Smooth muscle cell (in vitro differentiated cells): ENCODE results near the gene MRPL2. TPM values are rescaled to one million over a fixed set of nuclear protein-coding genes. Genes with fewer than 3 reads are reported as not detected.
A peak's percentile ranks its signal among the peaks of the same experiment; 100 is the strongest.

Experiments
- DNase-seq: peaks from one replicate; lab custom pipeline; 2025; ENCODE audit not compliant: unreplicated experiment; lab: John Stamatoyannopoulos, UW
- H2AFZ ChIP-seq: fragments of 200-600 bp; sonication (generic); 2 replicates; pipeline ENCODE4 v1.6.0; 2016; ENCODE audit warnings: antibody characterized with exemption, low read depth, mild to moderate bottlenecking
- H3F3A ChIP-seq: fragments of 200-600 bp; sonication (generic); 2 replicates; pipeline ENCODE4 v1.6.0; 2017; ENCODE audit warnings: antibody characterized with exemption, low read depth
- H3K27ac ChIP-seq: fragments of 200-600 bp; sonication (generic); 2 replicates; pipeline ENCODE4 v1.5.1; 2016; ENCODE audit warnings: low read depth, mild to moderate bottlenecking
- H3K27me3 ChIP-seq: fragments of 200-600 bp; sonication (generic); 2 replicates; pipeline ENCODE4 v1.6.1; 2016; ENCODE audit warnings: low read depth, mild to moderate bottlenecking
- H3K36me3 ChIP-seq: fragments of 200-600 bp; sonication (generic); 2 replicates; pipeline ENCODE4 v1.5.1; 2016; ENCODE audit warnings: low read depth
- H3K4me1 ChIP-seq: fragments of 200-600 bp; sonication (generic); 2 replicates; pipeline ENCODE4 v1.5.1; 2016; ENCODE audit warnings: low read depth
- H3K4me2 ChIP-seq: fragments of 200-600 bp; sonication (generic); 2 replicates; pipeline ENCODE4 v1.6.0; 2016; ENCODE audit warnings: mild to moderate bottlenecking
- H3K4me3 ChIP-seq: fragments of 200-600 bp; sonication (generic); 2 replicates; pipeline ENCODE4 v1.5.1; 2016; ENCODE audit warnings: mild to moderate bottlenecking
- H3K79me2 ChIP-seq: fragments of 200-600 bp; sonication (generic); 2 replicates; pipeline ENCODE4 v1.6.0; 2016; ENCODE audit warnings: low read depth, mild to moderate bottlenecking
- H3K9ac ChIP-seq: fragments of 200-600 bp; sonication (generic); 2 replicates; pipeline ENCODE4 v1.6.0; 2016; ENCODE audit warnings: low read depth
- H3K9me3 ChIP-seq: fragments of 200-600 bp; sonication (generic); replicated peaks from 2 replicates; pipeline ENCODE4 v1.5.1; 2016; ENCODE audit warnings: low read depth
- H4K20me1 ChIP-seq: fragments of 200-600 bp; sonication (generic); 2 replicates; pipeline ENCODE4 v1.6.0; 2016; ENCODE audit warnings: low read depth
- WGBS: methylation state at CpG from one replicate; pipeline ENCODE4 v1.1.7; 2016; ENCODE audit warnings: low lambda C conversion rate; 5-methylcytosine and 5-hydroxymethylcytosine counted together
- polyA plus RNA-seq: library from polyadenylated mRNA; unstranded; fragments of >200 nt; fragmentation: Nextera tagmentation; extraction: Ambion mirVana; gene quantifications from 2 replicates; pipeline ENCODE4 v1.2.1, GENCODE V29; 2016
- total RNA-seq: library from RNA; depleted of rRNA; stranded (reverse); fragments of >200 nt; gene quantifications from 2 replicates; pipeline ENCODE4 v1.2.3, GENCODE V29; 2014
- TF ChIP-seq, protein P1 (sequence below): fragments of 200-600 bp; sonication (generic); IDR thresholded peaks from 2 replicates; pipeline ENCODE4 v1.5.1; 2017; ENCODE audit warnings: borderline replicate concordance, mild to moderate bottlenecking, antibody characterized with exemption; ENCODE audit not compliant: insufficient read depth, poor library complexity, severe bottlenecking

MRPL2 gene
- total and polyA plus RNA-seq, 2 experiments from 2014 or later = 24.0 to 112 TPM

DNA sequence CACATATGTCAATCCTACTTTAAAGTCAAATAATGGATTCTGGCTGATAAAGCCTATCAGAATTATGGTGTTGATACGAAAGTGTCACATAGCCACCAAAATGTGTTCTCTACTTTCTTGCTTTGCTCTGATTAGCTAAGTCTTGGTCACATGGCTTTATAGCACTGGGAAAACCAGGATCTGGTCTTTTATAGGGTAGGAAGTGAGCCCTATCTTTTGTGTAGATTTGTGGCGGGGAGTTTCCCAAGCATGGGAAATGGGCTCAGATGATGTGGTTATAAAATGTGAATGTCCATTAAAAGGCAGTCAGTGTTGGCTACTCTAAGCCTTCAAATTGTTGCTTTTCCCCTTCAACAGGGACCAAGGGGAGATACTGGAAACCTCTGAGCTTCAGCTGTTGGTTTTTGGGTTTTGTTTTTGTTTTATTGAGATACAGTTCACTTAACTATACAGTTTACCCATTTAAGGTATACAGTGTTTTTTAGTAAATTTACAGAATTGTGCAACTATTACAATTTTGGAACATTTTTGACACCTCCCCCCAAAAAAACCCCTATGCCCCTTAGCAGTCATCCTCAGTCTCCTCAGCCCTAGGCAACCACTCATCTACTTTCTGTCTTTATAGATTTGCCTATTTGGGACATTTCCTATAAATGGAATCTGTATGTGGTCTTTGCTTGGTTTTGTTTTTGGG, 25.6 kb downstream of the MRPL2 start:
- peak overlapping the region; percentile 3 for H3K27ac ChIP-seq
- WGBS = 59% methylated on average over 2 of the region's 2 CpGs

DNA sequence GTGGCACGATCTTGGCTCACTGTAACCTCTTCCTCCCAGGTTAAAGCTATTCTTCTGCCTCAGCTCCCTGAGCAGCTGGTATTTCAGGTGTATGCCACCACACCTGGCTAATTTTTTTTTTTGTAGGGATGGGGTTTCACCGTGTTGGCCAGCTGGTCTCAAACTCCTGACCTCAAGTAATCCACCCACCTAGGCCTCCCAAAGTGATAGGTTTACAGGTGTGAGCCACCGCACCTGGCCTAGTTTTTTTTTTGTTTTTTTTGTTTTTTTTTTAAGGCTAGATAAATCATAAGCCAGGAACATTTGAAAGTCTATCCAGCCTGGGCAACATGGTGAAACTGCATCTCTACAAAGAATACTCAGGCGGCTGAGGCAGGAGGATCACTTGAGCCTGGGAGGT, 26.9 kb downstream of the MRPL2 start:
- H3K36me3 ChIP-seq = peaks cover 3% of the 10 kb centered on the region
- no peaks in the 10 kb centered on the region for H3K27me3 ChIP-seq
- no peak overlapping the region for H3K4me3 ChIP-seq
- TF ChIP-seq, protein P1, sequence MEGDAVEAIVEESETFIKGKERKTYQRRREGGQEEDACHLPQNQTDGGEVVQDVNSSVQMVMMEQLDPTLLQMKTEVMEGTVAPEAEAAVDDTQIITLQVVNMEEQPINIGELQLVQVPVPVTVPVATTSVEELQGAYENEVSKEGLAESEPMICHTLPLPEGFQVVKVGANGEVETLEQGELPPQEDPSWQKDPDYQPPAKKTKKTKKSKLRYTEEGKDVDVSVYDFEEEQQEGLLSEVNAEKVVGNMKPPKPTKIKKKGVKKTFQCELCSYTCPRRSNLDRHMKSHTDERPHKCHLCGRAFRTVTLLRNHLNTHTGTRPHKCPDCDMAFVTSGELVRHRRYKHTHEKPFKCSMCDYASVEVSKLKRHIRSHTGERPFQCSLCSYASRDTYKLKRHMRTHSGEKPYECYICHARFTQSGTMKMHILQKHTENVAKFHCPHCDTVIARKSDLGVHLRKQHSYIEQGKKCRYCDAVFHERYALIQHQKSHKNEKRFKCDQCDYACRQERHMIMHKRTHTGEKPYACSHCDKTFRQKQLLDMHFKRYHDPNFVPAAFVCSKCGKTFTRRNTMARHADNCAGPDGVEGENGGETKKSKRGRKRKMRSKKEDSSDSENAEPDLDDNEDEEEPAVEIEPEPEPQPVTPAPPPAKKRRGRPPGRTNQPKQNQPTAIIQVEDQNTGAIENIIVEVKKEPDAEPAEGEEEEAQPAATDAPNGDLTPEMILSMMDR = no peak
- H3K79me2 ChIP-seq = no peaks in the 10 kb centered on the region
- H3K9ac ChIP-seq = no peak overlapping the region
- no peak for DNase-seq
- no peak overlapping the region for H3K4me2 ChIP-seq
- H4K20me1 ChIP-seq = peaks cover 59% of the 10 kb centered on the region
- no peak overlapping the region for H3K27ac ChIP-seq
- no peak overlapping the region for H2AFZ ChIP-seq
- WGBS = 96% methylated on average over 4 of the region's 4 CpGs
- no peaks in the 10 kb centered on the region for H3K9me3 ChIP-seq
- H3F3A ChIP-seq = peaks cover 42% of the 10 kb centered on the region
- H3K4me1 ChIP-seq = no peaks in the 10 kb centered on the region

More for the DNA sequence above, 25.6 kb downstream of the MRPL2 start:
- no peak overlapping the region for H3K4me2 ChIP-seq
- H3K27me3 ChIP-seq = no peaks in the 10 kb centered on the region
- H3K79me2 ChIP-seq = no peaks in the 10 kb centered on the region
- DNase-seq = no peak
- no peaks in the 10 kb centered on the region for H3K9me3 ChIP-seq
- H2AFZ ChIP-seq = no peak overlapping the region
- no peaks in the 10 kb centered on the region for H3K4me1 ChIP-seq
- H3K9ac ChIP-seq = no peak overlapping the region
- TF ChIP-seq, protein P1 = no peak
- peaks cover 49% of the 10 kb centered on the region for H4K20me1 ChIP-seq
- H3K36me3 ChIP-seq = peaks cover 3% of the 10 kb centered on the region
- H3F3A ChIP-seq = peaks cover 37% of the 10 kb centered on the region
- H3K4me3 ChIP-seq = no peak overlapping the region

DNA sequence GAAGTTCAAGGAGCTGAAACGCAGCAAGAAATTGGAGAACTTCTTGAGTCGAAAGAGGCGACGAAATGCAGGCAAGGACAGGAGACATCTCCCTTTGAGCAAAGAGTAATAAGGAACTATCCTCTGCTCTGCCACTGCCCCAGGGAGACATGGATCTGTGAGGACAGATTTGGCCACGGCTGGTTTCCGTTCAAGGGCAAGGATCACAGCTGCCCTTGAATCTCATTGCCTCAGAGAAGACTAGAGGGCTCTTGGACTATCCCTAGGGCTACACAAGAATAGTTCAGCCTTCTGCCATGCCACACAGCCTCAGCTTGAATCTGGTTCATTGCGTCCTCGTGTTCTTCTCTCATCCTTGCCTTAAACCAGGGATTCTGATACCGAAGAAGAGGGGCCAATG, 30.1 kb downstream of the MRPL2 start:
- TF ChIP-seq, protein P1 = no peak
- Histone ChIP-seq H3K27ac (peak overlapping the region; percentile 17), H3K27me3 (no peaks in the 10 kb centered on the region), H3K4me2 (no peak overlapping the region), H3K9me3 (no peaks in the 10 kb centered on the region), H3K4me1 (no peaks in the 10 kb centered on the region), H3K36me3 (peaks cover 3% of the 10 kb centered on the region), H4K20me1 (peaks cover 75% of the 10 kb centered on the region), H3F3A (peaks cover 44% of the 10 kb centered on the region), H2AFZ (no peak overlapping the region), H3K79me2 (peaks cover 6% of the 10 kb centered on the region), H3K4me3 (no peak overlapping the region), H3K9ac (no peak overlapping the region)
- 99% methylated on average over 9 of the region's 9 CpGs for WGBS
- DNase-seq = no peak

DNA sequence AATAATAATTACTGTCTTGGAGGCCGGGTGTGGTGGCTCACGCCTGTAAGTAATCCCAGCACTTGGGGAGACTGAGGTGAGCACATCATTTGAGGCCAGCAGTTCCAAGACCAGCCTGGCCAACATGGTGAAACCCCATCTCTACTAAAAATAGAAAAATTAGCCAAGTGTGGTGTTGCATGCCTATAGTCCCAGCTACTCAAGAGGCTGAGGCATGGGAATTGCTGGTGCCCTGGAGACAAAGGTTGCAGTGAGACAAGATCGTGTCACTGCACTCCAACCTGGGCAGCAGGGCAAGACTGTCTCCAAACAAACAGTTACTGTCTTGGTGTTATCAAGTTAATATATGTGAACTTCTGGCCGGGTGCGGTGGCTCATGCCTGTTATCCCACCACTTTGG, 32.9 kb downstream of the MRPL2 start:
- Histone ChIP-seq H3K4me3 (no peak overlapping the region), H3K9me3 (no peaks in the 10 kb centered on the region), H3K79me2 (peaks cover 31% of the 10 kb centered on the region), H4K20me1 (peaks cover 78% of the 10 kb centered on the region), H3F3A (peaks cover 42% of the 10 kb centered on the region), H3K36me3 (peaks cover 3% of the 10 kb centered on the region), H2AFZ (no peak overlapping the region), H3K9ac (no peak overlapping the region), H3K4me2 (no peak overlapping the region), H3K4me1 (peaks cover 10% of the 10 kb centered on the region), H3K27me3 (no peaks in the 10 kb centered on the region), H3K27ac (no peak overlapping the region)
- no peak for DNase-seq
- 96% methylated on average over 5 of the region's 5 CpGs for WGBS
- TF ChIP-seq, protein P1 = no peak
